Astrocyte of the cerebellum (primary cell): ENCODE data around the gene GAA.

Experiments
- DNase-seq: peaks from one replicate; pipeline ENCODE4 v3.0.0-alpha.2; 2011; ENCODE audit warnings: low read depth
- H3K4me3 ChIP-seq: 2 replicates; pipeline ENCODE4 v1.5.1; 2011; ENCODE audit warnings: mild to moderate bottlenecking, low read depth, low read length, moderate library complexity
- CTCF ChIP-seq: IDR thresholded peaks from 2 replicates; pipeline ENCODE4 v1.5.1; 2012; ENCODE audit warnings: low read length, low read depth, moderate library complexity, mild to moderate bottlenecking; ENCODE audit errors: missing control alignments
- in situ Hi-C: cut with HindIII; loops from 2 replicates; pipeline ENCODE4 v1.10.0; 2017; ENCODE audit warnings: low sequenced_read_pairs

GAA gene

GRCh38 chr17:80103449-80104085, 2.2 kb downstream of the GAA start:
- no peak for DNase-seq
- TF ChIP-seq CTCF = no peak
- in situ Hi-C loops = no loop called here
- no peak overlapping the region for H3K4me3 ChIP-seq

GRCh38 chr17:80104321-80104955, 3.1 kb downstream of the GAA start:
- no peak for DNase-seq
- TF ChIP-seq CTCF = no peak
- H3K4me3 ChIP-seq = no peak overlapping the region
- in situ Hi-C loops = no loop called here

GRCh38 chr17:80104956-80105375, 3.6 kb downstream of the GAA start:
- no peak for DNase-seq
- no peak overlapping the region for H3K4me3 ChIP-seq
- no peak for TF ChIP-seq CTCF
- in situ Hi-C loops = no loop called here

- H3K4me3 ChIP-seq = no peak overlapping the region
- no peak for TF ChIP-seq CTCF
- DNase-seq = peak; percentile 75
- in situ Hi-C loops = no loop called here
Measured at GRCh38 chr17:80105762-80106161, 4.4 kb downstream of the GAA start.

- in situ Hi-C loops = no loop called here
- no peak overlapping the region for H3K4me3 ChIP-seq
- no peak for TF ChIP-seq CTCF
- DNase-seq = no peak
Measured at GRCh38 chr17:80106176-80106575, 4.8 kb downstream of the GAA start.

GRCh38 chr17:80106751-80107150, 5.4 kb downstream of the GAA start:
- H3K4me3 ChIP-seq = no peak overlapping the region
- DNase-seq = no peak
- TF ChIP-seq CTCF = no peak
- in situ Hi-C loops = no loop called here
